ENCODE measurements around the gene PDE9A.

The PDE9A gene

GRCh38 chr21:42674351-42674940 lies 21.0 kb downstream of the PDE9A start:
- no peak for DNase-seq

- no peak for DNase-seq
Observed at GRCh38 chr21:42675403-42675802, 22.0 kb downstream of the PDE9A start.

- no peak for DNase-seq
Observed at GRCh38 chr21:42676808-42677207, 23.4 kb downstream of the PDE9A start.

- no peak for DNase-seq
Observed at GRCh38 chr21:42677339-42678321, 24.2 kb downstream of the PDE9A start.

DNA sequence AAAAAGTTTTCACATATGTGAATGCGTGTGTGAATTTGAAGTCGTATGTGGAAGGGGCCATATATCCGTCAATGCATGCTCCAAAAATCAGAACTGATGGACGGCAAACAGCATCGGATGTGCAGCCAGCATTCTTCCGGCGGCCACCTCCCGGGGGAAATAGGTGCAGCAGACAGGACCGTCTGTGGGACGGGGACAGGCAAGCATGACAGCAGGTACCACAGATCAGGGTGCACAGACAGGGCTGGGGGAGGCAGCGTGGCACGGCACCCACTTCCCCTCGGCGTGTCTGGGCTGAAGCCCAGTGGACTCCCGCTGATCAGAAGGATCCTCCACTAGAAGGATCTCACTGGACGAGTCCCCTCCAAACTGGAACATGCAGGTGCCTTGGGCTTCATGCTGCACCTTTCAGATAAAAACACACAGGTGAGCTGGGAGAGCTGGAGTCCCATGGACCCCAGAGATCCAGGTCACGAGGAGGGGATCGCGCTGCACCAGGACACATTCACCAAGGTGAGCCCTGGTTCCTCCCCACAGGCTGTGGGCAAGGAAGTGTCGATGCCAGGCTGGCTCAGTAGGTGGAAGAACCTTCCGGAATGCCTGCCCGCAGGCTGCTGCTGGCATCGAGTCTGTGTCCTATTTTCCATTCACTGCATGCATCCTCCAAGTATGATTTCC lies 25.3 kb downstream of the PDE9A start:
- no peak for DNase-seq

GRCh38 chr21:42679319-42680057 lies 26.1 kb downstream of the PDE9A start:
- no peak for DNase-seq

- no peak for DNase-seq
Observed at GRCh38 chr21:42680058-42680330, 26.6 kb downstream of the PDE9A start.

- no peak for DNase-seq
Observed at GRCh38 chr21:42680429-42680828, 27.0 kb downstream of the PDE9A start.

GRCh38 chr21:42681296-42682206 lies 28.1 kb downstream of the PDE9A start:
- peak; percentile 14 for DNase-seq

GRCh38 chr21:42682661-42683210 lies 29.3 kb downstream of the PDE9A start:
- DNase-seq = no peak

GRCh38 chr21:42683371-42684108 lies 30.1 kb downstream of the PDE9A start:
- no peak for DNase-seq

DNA sequence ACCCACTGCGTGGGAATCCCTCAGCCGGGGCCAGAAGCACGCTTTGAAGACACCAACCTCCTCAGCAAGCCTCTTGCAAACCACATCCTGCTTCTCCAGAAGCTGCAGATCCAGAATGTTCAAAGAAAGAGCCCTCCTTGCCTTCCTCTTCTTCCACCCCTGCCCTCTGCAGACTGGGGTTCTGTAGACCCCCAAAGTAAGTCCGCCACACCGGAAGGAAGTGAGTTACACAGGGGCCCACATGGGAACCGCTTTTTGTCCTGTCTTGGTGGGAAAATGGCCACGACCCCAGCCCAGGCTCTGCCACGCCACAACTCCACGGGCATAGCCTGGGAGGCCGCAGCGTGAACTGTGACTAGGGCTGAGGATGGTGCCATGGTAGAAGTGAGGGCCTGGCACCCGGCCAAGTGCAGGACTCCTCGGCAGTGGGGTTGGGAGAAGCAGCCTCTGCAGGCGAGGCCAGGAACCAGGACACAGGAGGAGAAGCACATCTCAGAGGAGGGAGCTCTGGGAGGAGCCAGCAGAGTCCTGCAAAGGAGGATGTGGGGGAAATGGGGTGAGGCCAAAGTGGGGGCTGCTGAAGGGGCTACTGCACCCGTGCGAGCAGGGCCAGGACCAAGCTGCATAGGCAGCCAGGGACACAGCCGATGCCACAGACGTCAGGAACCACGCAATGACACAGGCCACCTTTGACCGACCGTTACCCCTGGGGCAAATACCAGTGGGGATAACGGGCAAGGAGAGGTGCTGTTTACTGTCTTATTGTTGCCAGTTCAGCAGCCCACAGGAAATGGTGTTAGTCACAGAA lies 30.9 kb downstream of the PDE9A start:
- peak; percentile 44 for DNase-seq

DNA sequence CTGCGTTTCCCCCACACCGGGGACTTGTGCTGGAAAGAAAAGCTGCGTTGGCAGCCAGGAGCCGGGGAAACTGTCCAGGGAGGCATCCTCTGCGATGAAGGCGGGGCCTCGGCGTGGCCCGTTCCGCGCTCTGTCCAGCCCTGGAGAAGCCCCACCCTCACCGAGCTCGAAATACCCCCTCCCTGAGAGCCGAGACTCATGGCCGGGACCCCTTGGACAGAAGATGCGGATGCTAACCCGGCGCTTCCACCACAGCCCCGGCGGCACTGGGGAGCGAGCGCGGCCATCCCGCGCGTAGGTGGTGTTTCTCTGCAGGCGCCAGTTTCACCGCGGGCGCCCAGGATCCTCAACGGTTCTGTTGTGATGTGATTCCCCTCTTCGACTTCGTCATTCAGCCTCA lies 31.6 kb downstream of the PDE9A start:
- peak; percentile 7 for DNase-seq

DNA sequence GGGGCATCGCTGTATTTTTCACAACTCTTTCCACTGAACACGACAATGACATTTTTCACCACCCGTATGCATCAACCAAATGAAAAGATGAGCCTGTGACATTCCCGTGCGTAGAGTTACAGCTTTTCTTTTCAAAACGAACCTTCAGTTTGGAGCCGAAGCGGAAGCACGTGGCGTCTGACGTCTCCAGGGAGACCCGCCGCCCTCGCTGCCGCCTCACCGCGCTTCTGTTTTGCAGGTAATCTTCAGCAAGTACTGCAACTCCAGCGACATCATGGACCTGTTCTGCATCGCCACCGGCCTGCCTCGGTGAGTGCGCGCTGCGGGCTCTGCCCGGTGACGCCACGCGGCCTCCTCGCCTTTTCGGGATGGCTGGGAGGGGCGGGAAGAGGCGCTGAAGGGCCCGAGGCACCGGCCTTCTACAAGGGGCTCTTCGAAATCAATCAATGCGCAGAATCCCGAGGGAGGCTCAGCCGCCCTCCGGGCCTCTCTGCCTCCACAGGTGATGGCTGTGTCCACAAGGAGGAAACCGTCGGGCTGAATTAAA lies 32.6 kb downstream of the PDE9A start:
- DNase-seq = no peak

GRCh38 chr21:42687796-42688195 lies 34.4 kb downstream of the PDE9A start:
- no peak for DNase-seq

DNA sequence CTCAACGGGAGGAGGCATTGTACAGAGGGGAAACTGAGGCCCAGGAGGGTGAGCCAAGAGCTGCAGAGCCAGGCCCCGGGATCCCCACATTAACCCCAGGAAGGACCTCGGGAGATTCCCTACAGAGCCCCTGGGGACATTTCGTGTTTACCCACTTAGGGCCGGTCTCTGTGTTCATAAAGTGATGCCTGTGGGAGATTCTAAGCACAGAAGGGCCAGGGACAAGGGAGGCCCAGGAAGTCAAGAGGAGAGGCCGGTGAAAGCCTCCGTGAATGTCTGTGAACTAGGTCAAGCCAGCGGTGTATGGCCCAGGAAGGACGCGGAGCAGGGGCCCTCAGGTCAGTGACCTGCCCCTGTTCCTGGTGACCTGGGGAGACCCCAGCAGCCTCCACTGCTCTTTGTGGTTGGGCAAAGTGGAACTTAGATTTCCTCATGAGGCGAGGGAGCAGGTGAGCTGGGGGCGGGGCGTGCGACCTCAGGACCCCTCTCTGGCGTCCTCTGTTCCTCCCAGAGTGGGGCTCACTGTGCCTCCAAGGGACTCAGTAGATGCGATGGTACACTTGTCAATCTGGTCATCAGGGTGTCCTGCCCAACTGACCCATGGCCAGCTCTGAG lies 34.9 kb downstream of the PDE9A start:
- DNase-seq = no peak

- DNase-seq = no peak
Observed at GRCh38 chr21:42688841-42689371, 35.5 kb downstream of the PDE9A start.

- no peak for DNase-seq
Observed at GRCh38 chr21:42690586-42690985, 37.2 kb downstream of the PDE9A start.

GRCh38 chr21:42691901-42692559 lies 38.6 kb downstream of the PDE9A start:
- no peak for DNase-seq

All from CD4-positive, alpha-beta T cell treated with Interleukin-12 subunit alpha and Interleukin-12 subunit beta, for 1 hour (primary cell).